Measurements from ENCODE around the gene SPEG. TPM values are rescaled to one million over a fixed set of nuclear protein-coding genes. Genes with fewer than 3 reads are reported as not detected.

Gene SPEG
- total RNA-seq, 3 donors from 2014 or later, result 0.32 to 36.6 (median 21.0) TPM

DNA sequence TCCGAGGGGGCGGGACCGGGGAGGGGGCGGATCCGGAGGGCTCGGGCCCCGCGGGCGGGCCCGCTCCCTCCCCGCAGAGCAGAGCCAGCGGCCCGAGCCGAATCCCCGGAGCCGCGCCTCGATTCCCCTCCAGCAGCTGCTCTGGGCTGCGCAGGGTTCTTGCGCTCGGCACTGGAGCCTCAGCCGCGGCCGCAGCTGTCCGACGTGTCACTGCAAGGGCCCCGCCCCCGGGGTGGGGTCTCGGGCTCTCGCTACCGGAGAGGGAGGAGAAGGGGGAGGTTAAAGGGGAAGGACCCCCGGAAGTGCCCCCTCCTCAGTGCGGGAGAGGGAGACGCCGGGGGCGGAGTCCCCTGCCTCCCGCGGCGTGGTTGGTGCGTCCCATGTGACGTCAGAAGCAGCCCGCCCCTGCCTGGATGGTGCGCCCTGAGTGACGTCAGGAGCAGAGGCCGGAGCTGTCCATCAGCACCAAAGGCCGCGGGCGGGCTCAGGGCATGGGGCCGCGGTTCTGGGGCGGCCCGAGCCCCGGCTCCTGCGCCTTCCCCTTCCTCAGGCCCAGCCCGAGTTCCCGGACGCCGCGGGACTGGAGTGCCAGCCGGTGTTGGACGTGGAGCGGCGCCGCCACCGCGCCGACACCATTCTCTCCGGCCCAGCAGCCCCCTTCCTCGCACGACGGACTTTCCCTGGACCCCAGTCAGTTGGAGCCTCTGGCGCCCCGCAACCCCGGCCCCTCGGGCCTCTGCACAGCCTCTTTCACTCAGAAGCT, 109.1 kb downstream of the SPEG start, which contains the start of the genes CHPF and TMEM198:
TSS of gene CHPF (minus strand) at position 214 of the 763 bp plus-strand sequence. CDS start 271 bp downstream, outside the sequence.
TSS of gene TMEM198 (plus strand) at position 433 of the 763 bp plus-strand sequence. CDS start 700 bp downstream, outside the sequence.
- H3K4me1 ChIP-seq, result peaks cover 0 to 8% of the 10 kb centered on the region in 2 donors
- TF ChIP-seq POLR2A (IDR thresholded peaks at IDR 0.05) (peak; percentile 15), POLR2AphosphoS5 (IDR thresholded peaks at IDR 0.05) (peak in 2 of 3 donors; percentile 61 to 75)
- TF ChIP-seq, protein P1, sequence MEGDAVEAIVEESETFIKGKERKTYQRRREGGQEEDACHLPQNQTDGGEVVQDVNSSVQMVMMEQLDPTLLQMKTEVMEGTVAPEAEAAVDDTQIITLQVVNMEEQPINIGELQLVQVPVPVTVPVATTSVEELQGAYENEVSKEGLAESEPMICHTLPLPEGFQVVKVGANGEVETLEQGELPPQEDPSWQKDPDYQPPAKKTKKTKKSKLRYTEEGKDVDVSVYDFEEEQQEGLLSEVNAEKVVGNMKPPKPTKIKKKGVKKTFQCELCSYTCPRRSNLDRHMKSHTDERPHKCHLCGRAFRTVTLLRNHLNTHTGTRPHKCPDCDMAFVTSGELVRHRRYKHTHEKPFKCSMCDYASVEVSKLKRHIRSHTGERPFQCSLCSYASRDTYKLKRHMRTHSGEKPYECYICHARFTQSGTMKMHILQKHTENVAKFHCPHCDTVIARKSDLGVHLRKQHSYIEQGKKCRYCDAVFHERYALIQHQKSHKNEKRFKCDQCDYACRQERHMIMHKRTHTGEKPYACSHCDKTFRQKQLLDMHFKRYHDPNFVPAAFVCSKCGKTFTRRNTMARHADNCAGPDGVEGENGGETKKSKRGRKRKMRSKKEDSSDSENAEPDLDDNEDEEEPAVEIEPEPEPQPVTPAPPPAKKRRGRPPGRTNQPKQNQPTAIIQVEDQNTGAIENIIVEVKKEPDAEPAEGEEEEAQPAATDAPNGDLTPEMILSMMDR (IDR thresholded peaks at IDR 0.05), result peak in 1 of 3 donors; percentile 9
- intact Hi-C loops (cut with DNase I; ENCODE audit: low total_unique reads), result loop anchor here (2.0 to 5.0 kb wide), 2 partner anchors 54 to 99 kb away; partner anchors contain the start of gene STK11IP

DNA sequence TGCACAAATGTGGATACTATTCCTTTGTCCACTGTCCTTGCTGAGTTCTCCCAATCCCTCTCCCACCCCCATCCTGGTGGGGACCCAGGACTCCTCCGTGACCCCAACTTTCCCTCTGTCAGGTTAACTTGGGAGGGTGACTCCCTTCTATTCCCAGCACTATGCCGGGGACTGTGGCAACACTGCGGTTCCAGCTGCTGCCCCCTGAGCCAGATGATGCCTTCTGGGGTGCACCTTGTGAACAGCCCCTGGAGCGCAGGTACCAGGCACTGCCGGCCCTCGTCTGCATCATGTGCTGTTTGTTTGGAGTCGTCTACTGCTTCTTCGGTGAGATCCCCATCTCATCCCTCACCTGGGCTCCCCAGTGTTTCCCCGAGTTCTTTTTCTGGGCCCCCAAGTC, 109.9 kb downstream of the SPEG start:
- no peak for DNase-seq (ENCODE audit: low spot score in 2 of 2)
- intact Hi-C loops (cut with DNase I; ENCODE audit: low total_unique reads), result loop anchor here (2.0 to 5.0 kb wide), 2 partner anchors 53 to 98 kb away; partner anchors contain the start of gene STK11IP
- peaks cover 0 to 8% of the 10 kb centered on the region in 2 donors for H3K4me1 ChIP-seq
- H3K27ac ChIP-seq, result peak overlapping the region; percentile 90 to 91
- TF ChIP-seq POLR2AphosphoS5 (IDR thresholded peaks at IDR 0.05) (no peak), POLR2A (IDR thresholded peaks at IDR 0.05) (no peak)
- TF ChIP-seq, protein P1 (IDR thresholded peaks at IDR 0.05), result no peak
- peak overlapping the region; percentile 62 to 85 (median 78) for H3K4me3 ChIP-seq
- no peaks in the 10 kb centered on the region for H3K27me3 ChIP-seq
- no peaks in the 10 kb centered on the region for H3K36me3 ChIP-seq
- no peaks in the 10 kb centered on the region for H3K9me3 ChIP-seq

More for the DNA sequence above, 109.1 kb downstream of the SPEG start, which contains the start of the genes CHPF and TMEM198:
- H3K27ac ChIP-seq, result peak within 1 kb of the TSS; percentile 90 to 91
- H3K4me3 ChIP-seq, result peak within 1 kb of the TSS; percentile 62 to 85 (median 78)
- no peaks in the 10 kb centered on the region for H3K27me3 ChIP-seq
- no peaks in the 10 kb centered on the region for H3K36me3 ChIP-seq
- peak; percentile 98 to 99 for DNase-seq (ENCODE audit: low spot score in 2 of 2)
- no peaks in the 10 kb centered on the region for H3K9me3 ChIP-seq

DNA sequence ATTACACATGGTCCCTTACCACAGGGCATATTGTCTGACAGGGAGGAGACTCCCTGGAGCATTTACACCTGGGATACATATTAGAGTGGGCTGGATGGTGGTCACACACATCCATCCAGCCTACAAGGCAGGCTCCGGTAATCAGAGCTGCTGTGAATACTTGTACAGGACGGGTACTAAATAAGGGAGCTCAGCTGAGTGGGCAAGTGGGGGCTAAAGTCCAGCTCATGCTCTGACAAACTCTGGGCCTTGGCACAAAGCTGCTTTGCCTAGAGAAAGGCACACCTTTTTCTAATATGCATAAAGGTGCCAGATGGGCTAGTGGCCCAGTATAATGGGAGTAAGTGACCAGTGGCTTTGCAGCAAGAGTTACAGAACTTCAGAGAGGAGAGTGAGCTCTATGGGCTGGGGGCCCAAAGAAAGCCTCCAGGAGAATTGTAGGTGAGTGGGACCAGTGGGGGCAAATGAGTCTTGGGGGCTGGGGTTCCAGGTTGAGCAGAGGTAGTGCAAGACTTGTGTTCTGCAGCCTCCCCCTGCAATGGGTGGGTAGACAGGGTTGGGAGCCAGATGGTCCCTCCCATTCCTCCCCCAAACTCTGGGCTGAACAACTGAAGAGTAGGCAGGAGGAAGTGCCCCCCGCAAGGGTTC, 110.8 kb downstream of the SPEG start:
- TF ChIP-seq, protein P1 (IDR thresholded peaks at IDR 0.05), result no peak
- TF ChIP-seq POLR2AphosphoS5 (IDR thresholded peaks at IDR 0.05) (no peak), POLR2A (IDR thresholded peaks at IDR 0.05) (no peak)
- Histone ChIP-seq H3K4me1 (peaks cover 0 to 8% of the 10 kb centered on the region in 2 donors), H3K27me3 (no peaks in the 10 kb centered on the region), H3K36me3 (no peaks in the 10 kb centered on the region), H3K27ac (no peak overlapping the region), H3K4me3 (no peak overlapping the region), H3K9me3 (no peaks in the 10 kb centered on the region)
- no peak for DNase-seq (ENCODE audit: low spot score in 2 of 2)
- intact Hi-C loops (cut with DNase I; ENCODE audit: low total_unique reads), result loop anchor here (2.0 kb wide), 1 partner anchor 97 kb away; no protein-coding TSS in a partner anchor

DNA sequence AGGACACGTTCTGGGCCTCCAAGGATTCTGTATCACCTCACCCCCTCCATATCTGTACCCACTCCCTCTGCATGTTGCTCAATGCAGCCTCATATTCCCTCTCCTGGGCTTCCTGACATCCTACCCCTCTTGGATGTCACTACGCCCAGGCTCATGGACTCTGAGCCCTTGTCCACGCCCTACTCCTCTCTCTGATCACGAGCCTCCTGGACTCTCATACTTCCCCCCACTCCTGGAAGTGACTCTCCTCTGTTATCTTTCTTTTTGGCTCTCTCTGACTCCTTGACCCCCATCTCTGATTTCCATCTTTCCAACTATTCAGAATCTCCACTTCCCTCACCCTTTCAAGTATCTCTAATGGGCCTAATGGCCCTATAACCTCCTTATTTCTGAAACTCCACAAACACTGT, 111.3 kb downstream of the SPEG start:
- no peaks in the 10 kb centered on the region for H3K36me3 ChIP-seq
- H3K27ac ChIP-seq, result no peak overlapping the region
- TF ChIP-seq POLR2A (IDR thresholded peaks at IDR 0.05) (no peak), POLR2AphosphoS5 (IDR thresholded peaks at IDR 0.05) (no peak)
- TF ChIP-seq, protein P1 (IDR thresholded peaks at IDR 0.05), result no peak
- no peak overlapping the region for H3K4me3 ChIP-seq
- intact Hi-C loops (cut with DNase I; ENCODE audit: low total_unique reads), result loop anchor here (2.0 kb wide), 1 partner anchor 97 kb away; no protein-coding TSS in a partner anchor
- H3K9me3 ChIP-seq, result no peaks in the 10 kb centered on the region
- H3K27me3 ChIP-seq, result no peaks in the 10 kb centered on the region
- DNase-seq (ENCODE audit: low spot score in 2 of 2), result no peak
- peaks cover 0 to 8% of the 10 kb centered on the region in 2 donors for H3K4me1 ChIP-seq
